Limb (tissue), 2 donors: ENCODE data around the gene NME4.
"Not testable (repeated sequence)": the region's sequence is repeated elsewhere in the genome, so short reads cannot be mapped to it uniquely, and the experiment has no call there.

ENCODE experiments used
- DNase-seq, 2 donors: peaks; one replicate each; pipeline ENCODE4 v3.0.0-alpha.2; 2016; ENCODE audit errors: extremely low spot score in 2 of 2

Gene NME4

GRCh38 chr16:375927-376816 is 20.8 kb upstream of the NME4 start:
- no peak for DNase-seq

GRCh38 chr16:376817-377418 is 20.1 kb upstream of the NME4 start:
- DNase-seq = no peak

- DNase-seq = no peak
These were observed 19.5 kb upstream of the NME4 start for GRCh38 chr16:377419-377951.

- not testable (repeated sequence) for DNase-seq
These were observed 18.7 kb upstream of the NME4 start for GRCh38 chr16:378113-378820.

GRCh38 chr16:378821-379182 is 18.2 kb upstream of the NME4 start:
- no peak for DNase-seq

GRCh38 chr16:379183-379960 is 17.6 kb upstream of the NME4 start:
- no peak for DNase-seq

- no peak for DNase-seq
These were observed 16.8 kb upstream of the NME4 start for GRCh38 chr16:379961-380761.

- DNase-seq = no peak
These were observed 16.3 kb upstream of the NME4 start for GRCh38 chr16:380762-381011.

- DNase-seq = peak in 1 of 2 donors; percentile 72
These were observed 15.8 kb upstream of the NME4 start for GRCh38 chr16:381012-381788.

- peak in 1 of 2 donors; percentile 83 for DNase-seq
These were observed 14.9 kb upstream of the NME4 start, which contains the start of gene PGAP6 for GRCh38 chr16:381789-382717. TSS of gene PGAP6 (minus strand) at chr16:381978. CDS start at chr16:381821, 157 bp downstream.

- DNase-seq = no peak
These were observed 13.5 kb upstream of the NME4 start for GRCh38 chr16:383326-384051.

- DNase-seq = no peak
These were observed 10.3 kb upstream of the NME4 start for GRCh38 chr16:386641-387156.

GRCh38 chr16:387761-388666 is 9.0 kb upstream of the NME4 start:
- not testable (repeated sequence) for DNase-seq

- DNase-seq = no peak
These were observed 7.6 kb upstream of the NME4 start for GRCh38 chr16:389352-389751.

GRCh38 chr16:391885-392335 is 5.1 kb upstream of the NME4 start:
- peak in 1 of 2 donors; percentile 72 for DNase-seq

GRCh38 chr16:392450-393030 is 4.5 kb upstream of the NME4 start:
- no peak for DNase-seq
